ENCODE measurements around the gene TMEM131. TPM values are rescaled to one million over a fixed set of nuclear protein-coding genes. Genes with fewer than 3 reads are reported as not detected.
"Not testable (repeated sequence)": the region's sequence is repeated elsewhere in the genome, so short reads cannot be mapped to it uniquely, and the experiment has no call there.

Gene TMEM131
- total RNA-seq, 1 donor from 2014 or later, result 36.4 TPM

GRCh38 chr2:97824011-97824410 lies 171.7 kb downstream of the TMEM131 start:
- not testable (repeated sequence) for DNase-seq (ENCODE audit: extremely low spot score, unreplicated experiment); H3K27me3 Mint-ChIP-seq (ENCODE audit: unreplicated experiment); H3K4me1 Mint-ChIP-seq (ENCODE audit: unreplicated experiment); H3K9me3 Mint-ChIP-seq (ENCODE audit: unreplicated experiment); H3K27ac Mint-ChIP-seq (ENCODE audit: unreplicated experiment); H3K4me3 Mint-ChIP-seq (ENCODE audit: unreplicated experiment)
- peaks cover 17% of the 10 kb centered on the region for H3K36me3 Mint-ChIP-seq (ENCODE audit: unreplicated experiment)

DNA sequence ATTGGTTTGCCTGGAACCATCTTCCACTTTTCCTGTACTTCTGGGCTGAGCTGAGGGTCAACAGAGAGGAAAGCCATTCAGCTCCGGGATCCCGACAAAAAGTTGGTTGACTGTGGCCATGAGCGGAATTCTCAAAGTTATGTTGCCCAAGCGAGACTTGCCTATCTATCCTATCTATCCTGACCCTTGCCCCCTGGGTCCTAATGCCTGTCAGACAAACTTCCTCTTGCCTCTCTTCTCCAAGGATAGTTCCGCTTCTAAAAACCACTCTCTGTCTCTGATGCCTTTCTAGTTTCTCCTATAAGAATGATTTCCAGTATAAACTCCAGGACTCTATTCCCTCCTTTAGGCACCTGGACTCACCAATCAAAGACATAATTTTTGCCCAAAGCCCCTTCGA lies 173.9 kb downstream of the TMEM131 start:
- DNase-seq (ENCODE audit: extremely low spot score, unreplicated experiment); H3K9me3 Mint-ChIP-seq (ENCODE audit: unreplicated experiment); H3K36me3 Mint-ChIP-seq (ENCODE audit: unreplicated experiment); H3K4me1 Mint-ChIP-seq (ENCODE audit: unreplicated experiment); H3K27me3 Mint-ChIP-seq (ENCODE audit: unreplicated experiment); H3K4me3 Mint-ChIP-seq (ENCODE audit: unreplicated experiment); H3K27ac Mint-ChIP-seq (ENCODE audit: unreplicated experiment): not testable (repeated sequence)

DNA sequence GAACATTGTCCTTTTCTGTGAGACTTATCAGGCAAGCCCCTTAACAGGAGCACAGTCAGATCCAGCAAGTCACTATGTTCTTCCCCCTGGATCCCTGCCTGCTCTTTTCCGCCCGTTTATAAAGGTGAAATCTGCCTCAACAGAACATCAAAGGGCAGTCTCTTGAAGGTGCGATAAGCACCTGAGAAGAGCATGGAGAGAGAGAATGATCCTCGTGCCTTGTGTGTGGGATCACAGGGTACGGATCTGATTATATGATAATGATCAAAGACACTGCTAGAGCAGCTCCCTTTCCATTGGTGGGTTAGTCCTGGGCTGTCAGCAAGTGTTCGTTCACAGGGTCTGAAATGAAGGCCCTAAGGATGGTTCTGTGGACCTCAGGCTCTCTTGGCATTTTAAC lies 176.0 kb downstream of the TMEM131 start:
- TF ChIP-seq, protein P1, sequence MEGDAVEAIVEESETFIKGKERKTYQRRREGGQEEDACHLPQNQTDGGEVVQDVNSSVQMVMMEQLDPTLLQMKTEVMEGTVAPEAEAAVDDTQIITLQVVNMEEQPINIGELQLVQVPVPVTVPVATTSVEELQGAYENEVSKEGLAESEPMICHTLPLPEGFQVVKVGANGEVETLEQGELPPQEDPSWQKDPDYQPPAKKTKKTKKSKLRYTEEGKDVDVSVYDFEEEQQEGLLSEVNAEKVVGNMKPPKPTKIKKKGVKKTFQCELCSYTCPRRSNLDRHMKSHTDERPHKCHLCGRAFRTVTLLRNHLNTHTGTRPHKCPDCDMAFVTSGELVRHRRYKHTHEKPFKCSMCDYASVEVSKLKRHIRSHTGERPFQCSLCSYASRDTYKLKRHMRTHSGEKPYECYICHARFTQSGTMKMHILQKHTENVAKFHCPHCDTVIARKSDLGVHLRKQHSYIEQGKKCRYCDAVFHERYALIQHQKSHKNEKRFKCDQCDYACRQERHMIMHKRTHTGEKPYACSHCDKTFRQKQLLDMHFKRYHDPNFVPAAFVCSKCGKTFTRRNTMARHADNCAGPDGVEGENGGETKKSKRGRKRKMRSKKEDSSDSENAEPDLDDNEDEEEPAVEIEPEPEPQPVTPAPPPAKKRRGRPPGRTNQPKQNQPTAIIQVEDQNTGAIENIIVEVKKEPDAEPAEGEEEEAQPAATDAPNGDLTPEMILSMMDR (IDR thresholded peaks at IDR 0.05), result no peak
- Mint-ChIP-seq H3K36me3 (ENCODE audit: unreplicated experiment) (peaks cover 13% of the 10 kb centered on the region), H3K4me3 (ENCODE audit: unreplicated experiment) (no peak overlapping the region), H3K9me3 (ENCODE audit: unreplicated experiment) (no peaks in the 10 kb centered on the region), H3K4me1 (ENCODE audit: unreplicated experiment) (no peaks in the 10 kb centered on the region), H3K27ac (ENCODE audit: unreplicated experiment) (no peak overlapping the region), H3K27me3 (ENCODE audit: unreplicated experiment) (no peaks in the 10 kb centered on the region)
- DNase-seq (ENCODE audit: extremely low spot score, unreplicated experiment), result no peak

DNA sequence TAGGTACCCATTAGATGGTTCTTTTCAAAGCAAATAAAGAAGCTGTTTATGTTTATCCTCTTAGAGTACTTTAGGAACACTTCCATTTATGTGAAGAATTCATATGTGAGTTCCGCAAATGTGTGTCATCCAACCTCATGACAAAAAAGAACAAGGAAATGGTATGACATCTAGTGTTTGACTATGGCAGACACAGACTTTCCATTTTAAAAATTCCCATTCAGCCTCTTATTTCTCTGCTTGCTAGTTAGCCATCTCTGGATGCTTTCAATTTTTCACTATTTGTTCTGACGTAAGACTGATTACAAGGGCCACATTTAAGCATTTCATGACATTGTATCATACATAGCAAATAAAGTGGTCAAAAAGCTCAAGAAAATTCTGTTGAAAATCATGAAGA lies 179.3 kb downstream of the TMEM131 start:
- Mint-ChIP-seq H3K27ac (ENCODE audit: unreplicated experiment) (no peak overlapping the region), H3K4me1 (ENCODE audit: unreplicated experiment) (no peaks in the 10 kb centered on the region), H3K36me3 (ENCODE audit: unreplicated experiment) (peaks cover 18% of the 10 kb centered on the region), H3K27me3 (ENCODE audit: unreplicated experiment) (no peaks in the 10 kb centered on the region), H3K4me3 (ENCODE audit: unreplicated experiment) (no peak overlapping the region), H3K9me3 (ENCODE audit: unreplicated experiment) (no peaks in the 10 kb centered on the region)
- no peak for DNase-seq (ENCODE audit: extremely low spot score, unreplicated experiment)
- TF ChIP-seq, protein P1 (IDR thresholded peaks at IDR 0.05), result no peak

GRCh38 chr2:97812931-97813330 lies 182.8 kb downstream of the TMEM131 start:
- no peaks in the 10 kb centered on the region for H3K9me3 Mint-ChIP-seq (ENCODE audit: unreplicated experiment)
- H3K27me3 Mint-ChIP-seq (ENCODE audit: unreplicated experiment), result no peaks in the 10 kb centered on the region
- H3K27ac Mint-ChIP-seq (ENCODE audit: unreplicated experiment), result no peak overlapping the region
- TF ChIP-seq, protein P1 (IDR thresholded peaks at IDR 0.05), result no peak
- DNase-seq (ENCODE audit: extremely low spot score, unreplicated experiment), result no peak
- H3K4me3 Mint-ChIP-seq (ENCODE audit: unreplicated experiment), result no peak overlapping the region
- peaks cover 20% of the 10 kb centered on the region for H3K36me3 Mint-ChIP-seq (ENCODE audit: unreplicated experiment)
- no peaks in the 10 kb centered on the region for H3K4me1 Mint-ChIP-seq (ENCODE audit: unreplicated experiment)

GRCh38 chr2:97808816-97809215 lies 186.9 kb downstream of the TMEM131 start:
- Mint-ChIP-seq H3K4me3 (ENCODE audit: unreplicated experiment) (no peak overlapping the region), H3K27me3 (ENCODE audit: unreplicated experiment) (no peaks in the 10 kb centered on the region), H3K4me1 (ENCODE audit: unreplicated experiment) (peaks cover 4% of the 10 kb centered on the region), H3K36me3 (ENCODE audit: unreplicated experiment) (peaks cover 25% of the 10 kb centered on the region), H3K9me3 (ENCODE audit: unreplicated experiment) (no peaks in the 10 kb centered on the region), H3K27ac (ENCODE audit: unreplicated experiment) (no peak overlapping the region)
- TF ChIP-seq, protein P1 (IDR thresholded peaks at IDR 0.05), result no peak
- no peak for DNase-seq (ENCODE audit: extremely low spot score, unreplicated experiment)

Measured in osteocyte (in vitro differentiated cells).